ENCODE measurements around the gene GABPB1.

- TF ChIP-seq, protein P1, sequence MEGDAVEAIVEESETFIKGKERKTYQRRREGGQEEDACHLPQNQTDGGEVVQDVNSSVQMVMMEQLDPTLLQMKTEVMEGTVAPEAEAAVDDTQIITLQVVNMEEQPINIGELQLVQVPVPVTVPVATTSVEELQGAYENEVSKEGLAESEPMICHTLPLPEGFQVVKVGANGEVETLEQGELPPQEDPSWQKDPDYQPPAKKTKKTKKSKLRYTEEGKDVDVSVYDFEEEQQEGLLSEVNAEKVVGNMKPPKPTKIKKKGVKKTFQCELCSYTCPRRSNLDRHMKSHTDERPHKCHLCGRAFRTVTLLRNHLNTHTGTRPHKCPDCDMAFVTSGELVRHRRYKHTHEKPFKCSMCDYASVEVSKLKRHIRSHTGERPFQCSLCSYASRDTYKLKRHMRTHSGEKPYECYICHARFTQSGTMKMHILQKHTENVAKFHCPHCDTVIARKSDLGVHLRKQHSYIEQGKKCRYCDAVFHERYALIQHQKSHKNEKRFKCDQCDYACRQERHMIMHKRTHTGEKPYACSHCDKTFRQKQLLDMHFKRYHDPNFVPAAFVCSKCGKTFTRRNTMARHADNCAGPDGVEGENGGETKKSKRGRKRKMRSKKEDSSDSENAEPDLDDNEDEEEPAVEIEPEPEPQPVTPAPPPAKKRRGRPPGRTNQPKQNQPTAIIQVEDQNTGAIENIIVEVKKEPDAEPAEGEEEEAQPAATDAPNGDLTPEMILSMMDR (optimal IDR thresholded peaks at IDR 0.05 in 1 of 3, IDR thresholded peaks at IDR 0.05 in 1 of 3, conservative IDR thresholded peaks at IDR 0.05 in 1 of 3; ENCODE audit: extremely low read depth in 1 of 3, insufficient read depth in 2 of 3, low read length in 3 of 3): no peak
- TF ChIP-seq EZH2 (IDR thresholded peaks at IDR 0.05; ENCODE audit: low read length): no peak
These were observed 52.4 kb downstream of the GABPB1 start for GRCh38 chr15:50302581-50302980.
